22Rv1 (cell line): ENCODE results near the gene PIK3R1.

Experiments
- H3K27ac ChIP-seq: fragments of 450-650 bp; 2 replicates; pipeline ENCODE4 v1.5.1; 2017
- ZFX ChIP-seq: fragments of 450-650 bp; IDR thresholded peaks from 2 replicates; pipeline ENCODE4 v1.6.1; 2017; ENCODE audit warnings: antibody characterized with exemption, borderline replicate concordance
- TF ChIP-seq, protein P1 (sequence below): fragments of 450-650 bp; IDR thresholded peaks from 2 replicates; pipeline ENCODE4 v1.5.1; 2017; ENCODE audit warnings: mild to moderate bottlenecking

The PIK3R1 gene

DNA sequence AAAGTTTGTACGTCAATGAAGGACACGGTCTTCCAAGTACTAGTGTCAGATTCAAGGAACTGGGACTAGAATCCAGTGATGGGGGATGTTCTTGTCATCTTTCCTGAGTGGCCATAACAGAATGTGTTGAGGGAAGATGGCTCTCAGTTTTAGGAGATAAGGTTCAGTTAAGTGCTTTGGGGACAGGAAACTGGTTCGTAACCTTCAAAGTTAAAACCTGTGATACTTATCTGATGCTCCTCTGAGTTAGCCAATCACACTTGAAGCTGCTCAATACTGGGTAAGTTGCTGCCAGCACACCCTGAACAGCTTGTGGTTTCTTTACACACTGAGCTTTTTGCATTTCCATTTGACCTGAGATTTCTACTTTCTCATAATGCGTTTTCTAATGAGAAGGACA is 64.4 kb downstream of the PIK3R1 start:
- no peak overlapping the region for H3K27ac ChIP-seq
- TF ChIP-seq, protein P1, sequence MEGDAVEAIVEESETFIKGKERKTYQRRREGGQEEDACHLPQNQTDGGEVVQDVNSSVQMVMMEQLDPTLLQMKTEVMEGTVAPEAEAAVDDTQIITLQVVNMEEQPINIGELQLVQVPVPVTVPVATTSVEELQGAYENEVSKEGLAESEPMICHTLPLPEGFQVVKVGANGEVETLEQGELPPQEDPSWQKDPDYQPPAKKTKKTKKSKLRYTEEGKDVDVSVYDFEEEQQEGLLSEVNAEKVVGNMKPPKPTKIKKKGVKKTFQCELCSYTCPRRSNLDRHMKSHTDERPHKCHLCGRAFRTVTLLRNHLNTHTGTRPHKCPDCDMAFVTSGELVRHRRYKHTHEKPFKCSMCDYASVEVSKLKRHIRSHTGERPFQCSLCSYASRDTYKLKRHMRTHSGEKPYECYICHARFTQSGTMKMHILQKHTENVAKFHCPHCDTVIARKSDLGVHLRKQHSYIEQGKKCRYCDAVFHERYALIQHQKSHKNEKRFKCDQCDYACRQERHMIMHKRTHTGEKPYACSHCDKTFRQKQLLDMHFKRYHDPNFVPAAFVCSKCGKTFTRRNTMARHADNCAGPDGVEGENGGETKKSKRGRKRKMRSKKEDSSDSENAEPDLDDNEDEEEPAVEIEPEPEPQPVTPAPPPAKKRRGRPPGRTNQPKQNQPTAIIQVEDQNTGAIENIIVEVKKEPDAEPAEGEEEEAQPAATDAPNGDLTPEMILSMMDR, result no peak
- no peak for TF ChIP-seq ZFX

DNA sequence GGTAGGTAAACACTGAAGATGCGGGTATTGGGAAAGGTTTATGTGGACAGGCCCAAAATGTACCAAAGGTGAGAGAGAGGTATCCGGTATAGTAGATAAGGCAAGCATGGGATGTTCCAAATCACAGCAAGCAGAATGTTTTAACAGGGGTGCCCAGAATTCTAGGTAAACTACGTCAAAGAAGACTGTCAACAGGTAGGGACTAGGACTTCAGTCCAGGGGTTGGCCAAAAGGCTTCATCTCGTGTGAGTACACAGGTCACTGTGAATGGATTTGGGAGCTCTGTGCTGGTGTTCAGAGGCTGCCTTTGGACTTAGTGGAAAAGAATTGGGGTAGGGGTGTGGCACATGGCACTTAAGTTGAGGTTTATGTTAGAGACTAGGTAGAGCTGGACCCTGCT is 66.4 kb downstream of the PIK3R1 start:
- no peak for TF ChIP-seq ZFX

DNA sequence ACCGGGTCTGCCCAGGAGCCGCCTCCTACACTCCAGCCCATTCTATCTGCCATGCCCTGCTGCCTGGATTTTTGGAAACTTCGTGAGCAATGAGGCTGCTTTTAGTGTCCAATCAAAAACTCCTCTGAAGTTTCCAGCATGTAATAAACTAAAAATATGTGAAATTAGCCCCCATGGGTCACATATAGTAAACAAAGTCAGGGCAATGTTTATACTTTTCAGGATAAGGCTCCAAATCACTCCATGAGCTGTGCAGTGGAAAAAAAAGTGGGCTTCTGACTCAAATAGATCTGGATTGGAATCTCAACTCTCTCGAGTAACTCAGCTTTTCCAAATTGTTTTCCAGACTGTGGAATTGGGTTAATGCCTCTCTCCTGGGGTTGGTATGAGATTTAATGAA is 68.2 kb downstream of the PIK3R1 start:
- TF ChIP-seq ZFX, result no peak
- TF ChIP-seq, protein P1, result no peak
- H3K27ac ChIP-seq, result no peak overlapping the region

More for the DNA sequence above, 66.4 kb downstream of the PIK3R1 start:
- no peak overlapping the region for H3K27ac ChIP-seq

DNA sequence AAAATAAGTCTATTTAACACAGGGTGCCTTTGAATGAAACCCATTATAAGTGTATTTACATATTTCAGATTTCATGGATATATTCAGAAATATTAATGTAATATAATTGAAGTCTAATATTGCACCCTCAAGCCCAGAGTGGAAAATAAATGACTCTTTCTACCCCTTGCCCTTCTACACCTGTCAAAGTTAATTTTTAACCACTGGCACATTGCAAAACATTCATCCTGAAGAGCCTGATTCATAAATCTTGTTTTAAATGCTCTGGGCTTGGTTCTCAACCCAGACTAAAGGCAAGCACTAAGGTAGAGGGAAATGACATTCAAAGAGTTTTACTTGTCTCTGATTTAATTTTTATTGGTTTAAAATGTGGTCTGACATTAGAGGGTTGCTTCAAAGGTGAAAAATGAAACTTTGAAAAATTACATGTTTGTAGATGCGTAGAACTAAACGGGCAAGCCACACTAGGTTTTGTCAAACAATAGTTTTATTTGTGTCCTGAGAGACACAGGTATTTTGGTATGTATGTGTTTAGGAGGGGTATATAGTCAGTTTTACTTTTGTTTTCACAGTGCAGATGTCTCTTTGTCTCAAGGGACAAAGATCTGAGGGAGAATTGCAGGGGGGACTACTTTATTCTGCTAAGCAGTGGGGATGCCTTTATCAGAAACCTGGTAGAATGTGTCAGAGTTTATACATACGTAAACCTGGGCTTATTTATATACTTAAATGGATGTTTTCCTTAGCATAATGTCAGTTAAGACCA is 69.7 kb downstream of the PIK3R1 start:
- no peak overlapping the region for H3K27ac ChIP-seq
- TF ChIP-seq, protein P1, result no peak
- TF ChIP-seq ZFX, result no peak

DNA sequence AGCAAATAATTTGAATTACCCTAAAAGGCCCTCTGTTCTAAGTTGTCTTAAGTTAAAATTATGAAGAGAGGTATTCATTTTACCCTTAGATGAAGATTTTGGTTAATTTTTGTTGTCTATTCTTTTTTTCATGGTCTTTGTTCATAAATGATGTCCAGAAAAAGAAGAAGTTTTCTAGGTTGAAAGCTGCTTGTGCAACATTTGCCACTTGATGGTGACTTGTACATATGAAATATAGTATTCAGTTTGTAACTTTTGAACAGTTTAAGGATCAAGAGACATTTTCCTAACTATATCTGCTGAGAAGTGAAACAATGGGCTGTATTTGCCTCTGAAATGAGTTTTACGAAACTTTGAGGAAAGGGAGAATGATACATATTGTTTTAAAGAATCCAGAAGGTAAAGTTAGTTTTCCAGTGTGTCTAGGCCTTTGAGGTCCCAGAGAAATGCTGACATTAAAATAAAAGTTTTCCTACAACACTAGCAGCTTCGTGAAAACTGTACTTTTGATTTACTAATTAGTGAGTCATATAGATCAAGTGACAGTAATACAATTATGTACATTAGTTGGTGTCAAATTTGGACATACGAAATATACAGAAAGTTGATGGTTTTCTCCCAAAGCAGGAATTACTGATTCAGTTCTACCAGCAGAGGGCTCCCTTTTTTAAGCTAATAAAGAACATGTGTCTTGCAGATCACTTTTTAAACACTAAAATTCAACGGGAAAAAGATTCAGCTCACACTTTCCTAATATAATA is 70.5 kb downstream of the PIK3R1 start:
- H3K27ac ChIP-seq, result no peak overlapping the region
- TF ChIP-seq ZFX, result no peak
- TF ChIP-seq, protein P1, result peak; percentile 83

DNA sequence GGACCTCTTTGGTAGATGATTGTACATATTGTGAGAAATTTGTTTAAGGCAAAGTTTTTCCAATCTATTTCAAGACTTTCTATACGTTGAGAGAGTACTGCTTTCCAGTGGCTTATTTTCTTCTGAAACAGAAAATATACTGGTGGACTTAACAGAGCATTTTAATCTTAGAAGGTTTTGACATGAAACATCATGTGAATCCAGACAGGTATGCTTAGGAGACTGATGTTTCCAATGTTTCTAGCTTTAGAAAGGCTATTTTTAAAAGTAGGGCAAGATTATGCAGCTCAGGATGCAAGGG is 71.0 kb downstream of the PIK3R1 start:
- peak overlapping the region; percentile 92 for H3K27ac ChIP-seq
- TF ChIP-seq, protein P1, result peak; percentile 54
- TF ChIP-seq ZFX, result no peak

DNA sequence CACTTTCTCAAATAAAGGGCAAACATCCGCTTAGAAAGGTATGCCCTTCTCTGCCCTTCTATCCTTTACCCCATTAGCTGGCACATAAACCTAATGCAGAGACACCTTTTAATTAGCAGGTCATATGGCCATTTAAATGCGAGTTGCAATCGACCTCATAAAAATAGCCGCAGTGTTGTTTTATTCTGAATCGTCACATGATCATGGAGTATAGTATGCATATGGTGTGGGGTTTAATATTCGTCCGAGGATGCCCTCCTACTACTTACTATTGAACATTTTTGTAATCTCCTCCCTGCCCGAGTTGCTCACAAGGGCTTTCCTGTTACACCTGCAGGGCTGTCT is 72.0 kb downstream of the PIK3R1 start:
- TF ChIP-seq ZFX, result no peak
- TF ChIP-seq, protein P1, result no peak
- H3K27ac ChIP-seq, result peak overlapping the region; percentile 92
